H1 (cell line): ENCODE results near the gene CACNA2D4. TPM values are rescaled to one million over a fixed set of nuclear protein-coding genes. Genes with fewer than 3 reads are reported as not detected.

Experiments used
- ATF3 ChIP-seq: IDR thresholded peaks from 2 replicates; pipeline ENCODE4 v1.6.1; 2011; ENCODE audit warnings: low read depth, mild to moderate bottlenecking, low read length; ENCODE audit not compliant: insufficient read depth
- BACH1 ChIP-seq: IDR thresholded peaks from 2 replicates; pipeline ENCODE4 v1.6.1; 2012; ENCODE audit warnings: low read length, improper control_type of control experiment
- BCL11A ChIP-seq, 2 experiments: IDR thresholded peaks; one replicate each; pipeline ENCODE4 v1.6.1; 2011; ENCODE audit warnings: low read depth in 2 of 2, low read length in 2 of 2, mild to moderate bottlenecking in 2 of 2
- CBX5 ChIP-seq: fragments of 300-800, 300-1000 bp; sonication (generic); IDR thresholded peaks from 2 replicates; pipeline ENCODE4 v1.7.1; 2016; ENCODE audit warnings: antibody characterized with exemption, low read length, low read depth
- CREB1 ChIP-seq: IDR thresholded peaks from 2 replicates; pipeline ENCODE4 v1.6.1; 2012; ENCODE audit warnings: inconsistent platforms
- EZH2 ChIP-seq: fragments of 200-600 bp; sonication (generic); IDR thresholded peaks from 2 replicates; pipeline ENCODE4 v1.7.1; 2012; ENCODE audit warnings: low read depth, mild to moderate bottlenecking, moderate library complexity, low read length, inconsistent platforms; ENCODE audit not compliant: severe bottlenecking
- SP2 ChIP-seq: IDR thresholded peaks from 2 replicates; pipeline ENCODE4 v1.6.1; 2012; ENCODE audit warnings: mild to moderate bottlenecking, low read length, inconsistent platforms
- TAF1 ChIP-seq: IDR thresholded peaks from 2 replicates; pipeline ENCODE4 v1.6.1; 2011; ENCODE audit warnings: mild to moderate bottlenecking, low read depth, low read length
- TEAD4 ChIP-seq: IDR thresholded peaks from 2 replicates; pipeline ENCODE4 v1.6.1; 2012; ENCODE audit warnings: low read depth, low read length, inconsistent platforms, mixed read lengths
- polyA plus RNA-seq, 7 experiments: library from polyadenylated mRNA; depleted of rRNA in 3 of 7; stranded (reverse) in 5 of 7; unstranded in 2 of 7; fragments of >200 nt in 5 of 7; fragments of 200-250 nt in 2 of 7; gene quantifications; 1 replicate in 5 of 7; 2 replicates in 1 of 7; 4 replicates in 1 of 7; pipeline versions ENCODE4 v1.2.1 to v1.2.3, GENCODE V29; 2011 to 2013; ENCODE audit warnings: missing spikeins in 2 of 7, mixed read lengths in 2 of 7
- total RNA-seq: library from RNA; stranded (reverse); fragmentation: NEBNext Ultra II Directional; extraction: Animal tissue kit (Norgen Biotek cat#: 25700); gene quantifications from 2 replicates; pipeline ENCODE4 v1.2.1, GENCODE V29; 2021

CACNA2D4 gene
- total and polyA plus RNA-seq, 2 of the 8 experiments (the other 6 are each of a cell fraction or from before 2014, with no cell fraction given): 0.44 to 0.88 TPM

- no peak for TF ChIP-seq BACH1
- TF ChIP-seq TAF1: no peak
- no peak for TF ChIP-seq SP2
- TF ChIP-seq ATF3: no peak
- no peak for TF ChIP-seq BCL11A (IDR thresholded peaks at IDR 0.05; ENCODE audit: low read depth in 2 of 2, low read length in 2 of 2)
- no peak for TF ChIP-seq TEAD4
- no peak for TF ChIP-seq CREB1
- TF ChIP-seq CBX5: no peak
- no peak for TF ChIP-seq EZH2
These were observed 104.2 kb downstream of the CACNA2D4 start (continued) for GRCh38 chr12:1814266-1814665.
